SK-N-MC (cell line): ENCODE measurements around the gene PRDX1.
A peak's percentile ranks its signal among the peaks of the same experiment; 100 is the strongest.

Experiments used
- DNase-seq: peaks from one replicate; pipeline ENCODE4 v3.0.0-alpha.2; 2011; ENCODE audit warnings: low read depth, low spot score
- H3K27ac ChIP-seq: fragments of 200-600 bp; sonication (generic); 2 replicates; pipeline ENCODE4 v1.5.1; 2016; ENCODE audit warnings: mixed run types
- H3K36me3 ChIP-seq: fragments of 200-600 bp; sonication (generic); 2 replicates; pipeline ENCODE4 v1.6.1; 2017; ENCODE audit warnings: antibody characterized with exemption, low read length, mixed read lengths; ENCODE audit not compliant: insufficient read depth
- H3K4me3 ChIP-seq: fragments of 200-600 bp; sonication (generic); 2 replicates; pipeline ENCODE4 v1.5.1; 2016
- H3K9ac ChIP-seq: fragments of 200-600 bp; sonication (generic); 2 replicates; pipeline ENCODE4 v1.8.0; 2017; ENCODE audit warnings: mixed run types, mixed read lengths; ENCODE audit not compliant: insufficient read length
- H3K9me3 ChIP-seq: fragments of 200-600 bp; sonication (generic); 2 replicates; pipeline ENCODE4 v1.6.1; 2017; ENCODE audit warnings: low read depth, mild to moderate bottlenecking, antibody characterized with exemption, low read length, moderate library complexity, mixed read lengths
- EZH2 ChIP-seq: fragments of 200-600 bp; sonication (generic); IDR thresholded peaks from one replicate; pipeline ENCODE4 v1.6.1; 2017; ENCODE audit warnings: antibody characterized with exemption
- FOXP2 ChIP-seq: optimal IDR thresholded peaks from 2 replicates; pipeline ENCODE3; 2011; ENCODE audit warnings: mild to moderate bottlenecking, moderate library complexity; ENCODE audit not compliant: insufficient read depth; ENCODE audit errors: extremely low read length, control extremely low read depth
- POLR2AphosphoS5 ChIP-seq: IDR thresholded peaks from 2 replicates; pipeline ENCODE4 v1.6.1; 2012; ENCODE audit warnings: mild to moderate bottlenecking, low read depth, low read length, borderline replicate concordance

Gene PRDX1

GRCh38 chr1:45521413-45522323 lies at the start of gene PRDX1:
PRDX1 (minus strand) TSS chr1:45521884; CDS start chr1:45519043, 2,841 bp downstream.
- H3K9ac ChIP-seq = peak within 1 kb of the TSS; percentile 98
- TF ChIP-seq EZH2 = no peak
- peak; percentile 72 for TF ChIP-seq FOXP2
- peak; percentile 100 for TF ChIP-seq POLR2AphosphoS5
- H3K36me3 ChIP-seq = peaks cover 24% of the 10 kb centered on the region
- peak within 1 kb of the TSS; percentile 100 for H3K4me3 ChIP-seq
- no peaks in the 10 kb centered on the region for H3K9me3 ChIP-seq
- peak within 1 kb of the TSS; percentile 98 for H3K27ac ChIP-seq
- peak; percentile 76 for DNase-seq

GRCh38 chr1:45570631-45571030 lies 48.9 kb upstream of the PRDX1 start:
- Histone ChIP-seq H3K36me3 (peaks cover 49% of the 10 kb centered on the region), H3K9me3 (no peaks in the 10 kb centered on the region), H3K27ac (no peak overlapping the region), H3K9ac (no peak overlapping the region), H3K4me3 (no peak overlapping the region)
- no peak for TF ChIP-seq EZH2
- no peak for TF ChIP-seq POLR2AphosphoS5
- TF ChIP-seq FOXP2 = no peak
- no peak for DNase-seq

- no peak for DNase-seq
These were observed 48.4 kb upstream of the PRDX1 start for GRCh38 chr1:45569962-45570581.

GRCh38 chr1:45569571-45569961 lies 47.9 kb upstream of the PRDX1 start:
- DNase-seq = no peak
- no peak overlapping the region for H3K4me3 ChIP-seq
- no peak for TF ChIP-seq POLR2AphosphoS5
- TF ChIP-seq FOXP2 = no peak
- TF ChIP-seq EZH2 = no peak
- no peak overlapping the region for H3K27ac ChIP-seq
- no peaks in the 10 kb centered on the region for H3K9me3 ChIP-seq
- H3K9ac ChIP-seq = no peak overlapping the region
- peaks cover 49% of the 10 kb centered on the region for H3K36me3 ChIP-seq

More at GRCh38 chr1:45569962-45570581, 48.4 kb upstream of the PRDX1 start:
- H3K9me3 ChIP-seq = no peaks in the 10 kb centered on the region
- H3K36me3 ChIP-seq = peaks cover 49% of the 10 kb centered on the region
- TF ChIP-seq EZH2 (no peak), POLR2AphosphoS5 (no peak), FOXP2 (no peak)
- no peak overlapping the region for H3K9ac ChIP-seq
- H3K4me3 ChIP-seq = no peak overlapping the region
- no peak overlapping the region for H3K27ac ChIP-seq

GRCh38 chr1:45568421-45568820 lies 46.7 kb upstream of the PRDX1 start:
- Histone ChIP-seq H3K9ac (no peak overlapping the region), H3K9me3 (no peaks in the 10 kb centered on the region), H3K27ac (no peak overlapping the region), H3K36me3 (peaks cover 57% of the 10 kb centered on the region), H3K4me3 (no peak overlapping the region)
- no peak for TF ChIP-seq EZH2
- DNase-seq = no peak

GRCh38 chr1:45567911-45568310 lies 46.2 kb upstream of the PRDX1 start:
- TF ChIP-seq EZH2 (no peak), POLR2AphosphoS5 (no peak), FOXP2 (no peak)
- Histone ChIP-seq H3K9me3 (no peaks in the 10 kb centered on the region), H3K9ac (no peak overlapping the region), H3K27ac (no peak overlapping the region), H3K4me3 (no peak overlapping the region), H3K36me3 (peaks cover 62% of the 10 kb centered on the region)
- DNase-seq = no peak

- DNase-seq = no peak
- peaks cover 71% of the 10 kb centered on the region for H3K36me3 ChIP-seq
These were observed 45.0 kb upstream of the PRDX1 start for GRCh38 chr1:45566722-45567121.

GRCh38 chr1:45563843-45564242 lies 42.2 kb upstream of the PRDX1 start:
- H3K9me3 ChIP-seq = no peaks in the 10 kb centered on the region
- TF ChIP-seq FOXP2 (no peak), POLR2AphosphoS5 (no peak), EZH2 (no peak)
- no peak overlapping the region for H3K4me3 ChIP-seq
- no peak overlapping the region for H3K9ac ChIP-seq
- no peak overlapping the region for H3K27ac ChIP-seq
- H3K36me3 ChIP-seq = peaks cover 67% of the 10 kb centered on the region
- DNase-seq = no peak

More at GRCh38 chr1:45566722-45567121, 45.0 kb upstream of the PRDX1 start:
- no peak overlapping the region for H3K9ac ChIP-seq
- no peaks in the 10 kb centered on the region for H3K9me3 ChIP-seq
- H3K4me3 ChIP-seq = no peak overlapping the region
- TF ChIP-seq EZH2 = no peak
- no peak overlapping the region for H3K27ac ChIP-seq

- H3K9me3 ChIP-seq = no peaks in the 10 kb centered on the region
- H3K27ac ChIP-seq = no peak overlapping the region
- TF ChIP-seq FOXP2 = no peak
- TF ChIP-seq POLR2AphosphoS5 = no peak
- no peak for TF ChIP-seq EZH2
- H3K9ac ChIP-seq = no peak overlapping the region
- H3K36me3 ChIP-seq = peaks cover 48% of the 10 kb centered on the region
- no peak overlapping the region for H3K4me3 ChIP-seq
- DNase-seq = no peak
These were observed 35.8 kb upstream of the PRDX1 start for GRCh38 chr1:45557422-45557944.
